A673 (cell line): Measurements from ENCODE around the gene NT5C. TPM values are rescaled to one million over a fixed set of nuclear protein-coding genes. Genes with fewer than 3 reads are reported as not detected.

Experiments used
- BruUV-seq: library from RNA; stranded (reverse); fragments of 400-500 nt; replicated peaks from 2 replicates; lab custom pipeline; 2021; lab: Mats Ljungman, UMichigan
- CTCF ChIA-PET: fragments of 300-600 bp; sonication (Branson Sonifier 250); formaldehyde crosslinking; loops from one replicate; lab custom pipeline; 2022; ENCODE audit warnings: antibody characterized with exemption; lab: Charles Lee
- POLR2A ChIA-PET: fragments of 300-600 bp; sonication (Branson Sonifier 250); formaldehyde crosslinking; loops from one replicate; lab custom pipeline; 2022; ENCODE audit warnings: antibody characterized with exemption; ENCODE audit not compliant: low non-redundant PET; lab: Charles Lee
- DNase-seq: peaks from one replicate; pipeline ENCODE4 v3.0.0-alpha.2; 2015; ENCODE audit warnings: low spot score
- H3K27ac ChIP-seq: fragments of 200-600 bp; sonication (generic); 2 replicates; pipeline ENCODE4 v1.5.1; 2016; ENCODE audit warnings: mixed run types, low read depth, mild to moderate bottlenecking, mixed read lengths, antibody characterized with exemption, low read length; ENCODE audit not compliant: poor library complexity, severe bottlenecking
- H3K27me3 ChIP-seq: fragments of 200-600 bp; sonication (generic); replicated peaks from 2 replicates; pipeline ENCODE4 v1.6.1; 2017; ENCODE audit warnings: mixed run types, low read depth, mild to moderate bottlenecking, mixed read lengths, antibody characterized with exemption, low read length; ENCODE audit not compliant: insufficient read depth, poor library complexity
- H3K36me3 ChIP-seq: fragments of 200-600 bp; sonication (generic); 2 replicates; pipeline ENCODE4 v1.6.1; 2016; ENCODE audit warnings: mixed run types, mild to moderate bottlenecking, mixed read lengths, antibody characterized with exemption, low read length; ENCODE audit not compliant: insufficient read depth, poor library complexity, severe bottlenecking
- H3K4me1 ChIP-seq: fragments of 200-600 bp; sonication (generic); 2 replicates; pipeline ENCODE4 v1.6.1; 2017; ENCODE audit warnings: mixed run types, mild to moderate bottlenecking, mixed read lengths, antibody characterized with exemption, low read length; ENCODE audit not compliant: insufficient read depth, poor library complexity, severe bottlenecking
- H3K4me3 ChIP-seq: fragments of 200-600 bp; sonication (generic); 2 replicates; pipeline ENCODE4 v1.5.1; 2016; ENCODE audit warnings: low read depth, mixed run types, mild to moderate bottlenecking, mixed read lengths, low read length; ENCODE audit not compliant: poor library complexity, severe bottlenecking
- H3K9me3 ChIP-seq: fragments of 200-600 bp; sonication (generic); 2 replicates; pipeline ENCODE4 v1.6.1; 2016; ENCODE audit warnings: mixed run types, low read depth, mild to moderate bottlenecking, mixed read lengths, antibody characterized with exemption, low read length; ENCODE audit not compliant: poor library complexity, severe bottlenecking
- CTCF ChIP-seq: fragments of 300-800, 200-600 bp; sonication (generic); conservative IDR thresholded peaks from 2 replicates; pipeline ENCODE4 v1.5.1; 2017; ENCODE audit warnings: low read depth, mild to moderate bottlenecking, antibody characterized with exemption, low read length, moderate library complexity, mixed read lengths
- EZH2 ChIP-seq: fragments of 200-600 bp; sonication (generic); IDR thresholded peaks from 2 replicates; pipeline ENCODE4 v1.6.1; 2017; ENCODE audit warnings: borderline replicate concordance, low read depth, mild to moderate bottlenecking, mixed read lengths, antibody characterized with exemption, low read length; ENCODE audit not compliant: poor library complexity, severe bottlenecking
- intact Hi-C: fragments of 100-400 bp; cut with micrococcal nuclease; formaldehyde crosslinking; loops from one replicate; pipeline ENCODE4 v1.10.0; 2022; ENCODE audit not compliant: unreplicated experiment
- total RNA-seq: library from RNA; stranded (reverse); gene quantifications from 2 replicates; pipeline ENCODE4 v1.2.3, GENCODE V29; 2021

Gene NT5C
- total RNA-seq, 1 experiment from 2014 or later, result 43.3 TPM

- Histone ChIP-seq H3K4me3 (no peak overlapping the region), H3K4me1 (peaks cover 4% of the 10 kb centered on the region), H3K9me3 (no peaks in the 10 kb centered on the region), H3K27ac (no peak overlapping the region), H3K27me3 (no peaks in the 10 kb centered on the region), H3K36me3 (no peaks in the 10 kb centered on the region)
- CTCF ChIA-PET, result no interaction called here
- intact Hi-C loops, result no loop called here
- no TSS peak for BruUV-seq
- no peak for TF ChIP-seq CTCF
- no peak for TF ChIP-seq EZH2
- POLR2A ChIA-PET, result no interaction called here
- DNase-seq, result no peak
Measured at GRCh38 chr17:75086496-75087181, 44.9 kb downstream of the NT5C start.

- ChIA-PET POLR2A (no interaction called here), CTCF (no interaction called here)
- no TSS peak for BruUV-seq
- TF ChIP-seq CTCF, result no peak
- no peak for TF ChIP-seq EZH2
- DNase-seq, result no peak
- H3K36me3 ChIP-seq, result no peaks in the 10 kb centered on the region
- no peak overlapping the region for H3K4me3 ChIP-seq
- H3K4me1 ChIP-seq, result peaks cover 8% of the 10 kb centered on the region
- H3K27ac ChIP-seq, result no peak overlapping the region
- intact Hi-C loops, result no loop called here
- no peaks in the 10 kb centered on the region for H3K27me3 ChIP-seq
- no peaks in the 10 kb centered on the region for H3K9me3 ChIP-seq
Measured at GRCh38 chr17:75084039-75084660, 47.4 kb downstream of the NT5C start.

GRCh38 chr17:75082683-75083082 is 48.9 kb downstream of the NT5C start:
- Histone ChIP-seq H3K27ac (no peak overlapping the region), H3K4me1 (peaks cover 19% of the 10 kb centered on the region), H3K27me3 (no peaks in the 10 kb centered on the region), H3K36me3 (no peaks in the 10 kb centered on the region), H3K9me3 (no peaks in the 10 kb centered on the region), H3K4me3 (no peak overlapping the region)
- no peak for DNase-seq
- intact Hi-C loops, result no loop called here
- ChIA-PET POLR2A (no interaction called here), CTCF (no interaction called here)
- no peak for TF ChIP-seq EZH2
- no peak for TF ChIP-seq CTCF
- no TSS peak for BruUV-seq
